Posterior cingulate gyrus (tissue), 11 donors: ENCODE measurements around the gene GCN1.

Source experiments
- DNase-seq, 10 donors: peaks; one replicate each; pipeline versions ENCODE4 v3.0.0 to v3.0.0-alpha.2; 2020 to 2021; ENCODE audit warnings: mixed read lengths in 3 of 10
- intact Hi-C: fragments of 100-400 bp; cut with DNase I; formaldehyde crosslinking; loops from one replicate; pipeline ENCODE4 v1.15.1; 2023

Gene GCN1

GRCh38 chr12:120156315-120157259, 37.9 kb downstream of the GCN1 start:
- intact Hi-C loops: no loop called here

GRCh38 chr12:120155072-120155471, 39.4 kb downstream of the GCN1 start:
- intact Hi-C loops: no loop called here
- peak in 2 of 10 donors; percentile 28 to 77 for DNase-seq

More at GRCh38 chr12:120156315-120157259, 37.9 kb downstream of the GCN1 start:
- DNase-seq: peak in 2 of 10 donors; percentile 39 to 54

GRCh38 chr12:120150919-120151525, 43.5 kb downstream of the GCN1 start:
- DNase-seq: peak in 2 of 10 donors; percentile 44 to 64
- intact Hi-C loops: no loop called here

GRCh38 chr12:120148011-120148410, 46.5 kb downstream of the GCN1 start:
- intact Hi-C loops: no loop called here
- peak in 2 of 10 donors; percentile 35 to 60 for DNase-seq

- peak in 2 of 10 donors; percentile 10 to 52 for DNase-seq
- intact Hi-C loops: no loop called here
These were observed 49.4 kb downstream of the GCN1 start for GRCh38 chr12:120145164-120145563.

GRCh38 chr12:120144215-120144614, 50.3 kb downstream of the GCN1 start:
- peak in 1 of 10 donors; percentile 72 for DNase-seq
- intact Hi-C loops: no loop called here

GRCh38 chr12:120142231-120142877, 52.2 kb downstream of the GCN1 start:
- intact Hi-C loops: no loop called here
- DNase-seq: peak in 1 of 10 donors; percentile 51

- intact Hi-C loops: no loop called here
- peak in 1 of 10 donors; percentile 77 for DNase-seq
These were observed 53.2 kb downstream of the GCN1 start for GRCh38 chr12:120141336-120141735.

GRCh38 chr12:120140603-120141002, 53.9 kb downstream of the GCN1 start:
- DNase-seq: peak in 1 of 10 donors; percentile 43
- intact Hi-C loops: no loop called here

- intact Hi-C loops: no loop called here
- no peak for DNase-seq
These were observed 54.6 kb downstream of the GCN1 start for GRCh38 chr12:120139958-120140357.

GRCh38 chr12:120138366-120138765, 56.1 kb downstream of the GCN1 start:
- intact Hi-C loops: no loop called here
- DNase-seq: peak in 7 of 10 donors; percentile 46 to 93 (median 67)

GRCh38 chr12:120137833-120138232, 56.7 kb downstream of the GCN1 start:
- no peak for DNase-seq
- intact Hi-C loops: no loop called here

- no peak for DNase-seq
- intact Hi-C loops: no loop called here
These were observed 58.3 kb downstream of the GCN1 start for GRCh38 chr12:120136093-120136770.

GRCh38 chr12:120134307-120134980, 60.1 kb downstream of the GCN1 start:
- DNase-seq: no peak
- intact Hi-C loops: no loop called here

GRCh38 chr12:120132863-120133385, 61.6 kb downstream of the GCN1 start:
- intact Hi-C loops: no loop called here

GRCh38 chr12:120132054-120132836, 62.3 kb downstream of the GCN1 start:
- DNase-seq: no peak

More at GRCh38 chr12:120132863-120133385, 61.6 kb downstream of the GCN1 start:
- DNase-seq: no peak

GRCh38 chr12:120131116-120131515, 63.4 kb downstream of the GCN1 start:
- DNase-seq: no peak
- intact Hi-C loops: no loop called here

More at GRCh38 chr12:120132054-120132836, 62.3 kb downstream of the GCN1 start:
- intact Hi-C loops: no loop called here

GRCh38 chr12:120130011-120130410, 64.5 kb downstream of the GCN1 start:
- intact Hi-C loops: no loop called here
- DNase-seq: no peak

- intact Hi-C loops: no loop called here
- peak in 1 of 10 donors; percentile 30 for DNase-seq
These were observed 67.9 kb downstream of the GCN1 start for GRCh38 chr12:120126635-120127005.
